Cardiac muscle cell (in vitro differentiated cells and primary cell): ENCODE measurements around the gene BRICD5. TPM values are rescaled to one million over a fixed set of nuclear protein-coding genes. Genes with fewer than 3 reads are reported as not detected.
A peak's percentile ranks its signal among the peaks of the same experiment; 100 is the strongest.
"Not testable (repeated sequence)": the region's sequence is repeated elsewhere in the genome, so short reads cannot be mapped to it uniquely, and the experiment has no call there.

Experiments used
- DNase-seq, 2 donors: peaks; one replicate each; pipeline versions ENCODE4 v3.0.0 to v3.0.0-alpha.2; 2010 to 2017; ENCODE audit warnings: low read depth in 1 of 2, low spot score in 1 of 2
- H3K27ac ChIP-seq: fragments of 200-600 bp; sonication (generic); 2 replicates; pipeline ENCODE4 v1.5.1; 2016
- H3K27me3 ChIP-seq: fragments of 200-600 bp; sonication (generic); 2 replicates; pipeline ENCODE4 v1.6.0; 2016; ENCODE audit warnings: control low read depth
- H3K36me3 ChIP-seq: fragments of 200-600 bp; sonication (generic); 2 replicates; pipeline ENCODE4 v1.5.1; 2016; ENCODE audit warnings: control low read depth
- H3K4me1 ChIP-seq: fragments of 200-600 bp; sonication (generic); 2 replicates; pipeline ENCODE4 v1.8.1; 2017; ENCODE audit warnings: low read depth, mild to moderate bottlenecking, mixed run types
- H3K4me3 ChIP-seq: fragments of 200-600 bp; sonication (generic); 2 replicates; pipeline ENCODE4 v1.5.1; 2016; ENCODE audit warnings: mild to moderate bottlenecking
- H3K9me3 ChIP-seq: fragments of 200-600 bp; sonication (generic); 2 replicates; pipeline ENCODE4 v1.5.1; 2017; ENCODE audit warnings: low read depth, mild to moderate bottlenecking, control low read depth
- CTCF ChIP-seq: IDR thresholded peaks from 2 replicates; pipeline ENCODE4 v1.5.1; 2012; ENCODE audit warnings: low read depth, mild to moderate bottlenecking, low read length
- polyA plus RNA-seq: library from polyadenylated mRNA; unstranded; fragments of >200 nt; fragmentation: Nextera tagmentation; extraction: Ambion mirVana; gene quantifications from 2 replicates; pipeline ENCODE4 v1.2.1, GENCODE V29; 2016
- total RNA-seq: library from RNA; depleted of rRNA; stranded (reverse); fragments of >200 nt; gene quantifications from 2 replicates; pipeline ENCODE4 v1.2.3, GENCODE V29; 2016

The BRICD5 gene
- total and polyA plus RNA-seq, 2 experiments from 2014 or later: 21.8 to 24.6 TPM

GRCh38 chr16:2206420-2206779, 4.3 kb downstream of the BRICD5 start:
- no peak for TF ChIP-seq CTCF
- Histone ChIP-seq H3K36me3 (peaks cover 5% of the 10 kb centered on the region), H3K4me3 (peak overlapping the region; percentile 75), H3K9me3 (no peaks in the 10 kb centered on the region), H3K27me3 (no peaks in the 10 kb centered on the region), H3K27ac (no peak overlapping the region), H3K4me1 (peaks cover 19% of the 10 kb centered on the region)
- no peak for DNase-seq

GRCh38 chr16:2205967-2206313, 4.7 kb downstream of the BRICD5 start:
- peaks cover 5% of the 10 kb centered on the region for H3K36me3 ChIP-seq
- peak overlapping the region; percentile 75 for H3K4me3 ChIP-seq
- no peaks in the 10 kb centered on the region for H3K9me3 ChIP-seq
- peak overlapping the region; percentile 6 for H3K27ac ChIP-seq
- H3K4me1 ChIP-seq: peaks cover 17% of the 10 kb centered on the region
- DNase-seq: no peak
- no peak for TF ChIP-seq CTCF
- no peaks in the 10 kb centered on the region for H3K27me3 ChIP-seq

- peaks cover 11% of the 10 kb centered on the region for H3K4me1 ChIP-seq
- H3K9me3 ChIP-seq: no peaks in the 10 kb centered on the region
- H3K27me3 ChIP-seq: peaks cover under 1% of the 10 kb centered on the region
- peaks cover 5% of the 10 kb centered on the region for H3K36me3 ChIP-seq
- DNase-seq: peak; percentile 91 to 92
- H3K27ac ChIP-seq: peak within 1 kb of the TSS; percentile 96
- peak within 1 kb of the TSS; percentile 75 for H3K4me3 ChIP-seq
- peak; percentile 29 for TF ChIP-seq CTCF
Observed at GRCh38 chr16:2205104-2205966, 5.3 kb downstream of the BRICD5 start, which contains the start of gene MLST8. Gene MLST8 (plus strand): TSS chr16:2205454. CDS start chr16:2206086, 632 bp downstream.

- Histone ChIP-seq H3K4me3 (peak overlapping the region; percentile 75), H3K36me3 (peaks cover 4% of the 10 kb centered on the region), H3K9me3 (no peaks in the 10 kb centered on the region), H3K27ac (peak overlapping the region; percentile 96), H3K4me1 (peaks cover 4% of the 10 kb centered on the region), H3K27me3 (peaks cover 8% of the 10 kb centered on the region)
- DNase-seq: no peak
- TF ChIP-seq CTCF: no peak
Observed at GRCh38 chr16:2204416-2205103, 6.1 kb downstream of the BRICD5 start.

GRCh38 chr16:2203119-2203688, 7.5 kb downstream of the BRICD5 start:
- H3K36me3 ChIP-seq, H3K4me1 ChIP-seq, H3K27ac ChIP-seq, H3K4me3 ChIP-seq, H3K9me3 ChIP-seq, DNase-seq: not testable (repeated sequence)
- H3K27me3 ChIP-seq: peaks cover 20% of the 10 kb centered on the region
